Mammary epithelial cell (primary cell): Measurements from ENCODE around the gene SLIT3.

Experiments
- CTCF ChIP-seq, 2 donors: IDR thresholded peaks in 1 of 2; conservative IDR thresholded peaks in 1 of 2; 2 replicates each; pipeline ENCODE4 v1.5.1; 2011 to 2012; ENCODE audit warnings: inconsistent platforms in 2 of 2, low read length in 2 of 2, mild to moderate bottlenecking in 2 of 2, control low read depth in 1 of 2, low read depth in 1 of 2; ENCODE audit not compliant: insufficient read depth in 1 of 2; ENCODE audit errors: extremely low read depth in 1 of 2
- EZH2 ChIP-seq: IDR thresholded peaks from 2 replicates; pipeline ENCODE4 v1.6.1; 2012; ENCODE audit warnings: low read length, inconsistent platforms, borderline replicate concordance

- TF ChIP-seq CTCF (conservative IDR thresholded peaks at IDR 0.05 in 1 of 2, IDR thresholded peaks at IDR 0.05 in 1 of 2; ENCODE audit: extremely low read depth in 1 of 2, insufficient read depth in 1 of 2, low read depth in 1 of 2, low read length in 2 of 2) (no peak), EZH2 (no peak)
These were observed 529.9 kb downstream of the SLIT3 start for GRCh38 chr5:168770996-168771395.
